HepG2 (cell line): Measurements from ENCODE around the gene UBE2C. TPM values are rescaled to one million over a fixed set of nuclear protein-coding genes. Genes with fewer than 3 reads are reported as not detected.

ENCODE experiments used
- ATF1 ChIP-seq: IDR thresholded peaks from 2 replicates; pipeline ENCODE4 v1.6.1; 2016; ENCODE audit warnings: mild to moderate bottlenecking, control low read depth
- CBFB ChIP-seq: sonication (generic); formaldehyde crosslinking; IDR thresholded peaks from 2 replicates; pipeline ENCODE4 v1.4.0; 2020; ENCODE audit warnings: missing genetic modification reagents
- GABPB1 ChIP-seq: IDR thresholded peaks from 2 replicates; pipeline ENCODE4 v1.6.1; 2016; ENCODE audit warnings: mild to moderate bottlenecking, missing genetic modification reagents, moderate library complexity, missing compliant biosample characterization
- KDM4B ChIP-seq: sonication (generic); formaldehyde crosslinking; IDR thresholded peaks from 2 replicates; pipeline ENCODE4 v1.4.0; 2020; ENCODE audit warnings: missing genetic modification reagents
- NKX3-1 ChIP-seq: sonication (generic); formaldehyde crosslinking; IDR thresholded peaks from 2 replicates; pipeline ENCODE4 v1.5.0; 2020; ENCODE audit warnings: missing genetic modification reagents
- SETDB1 ChIP-seq: sonication (generic); formaldehyde crosslinking; IDR thresholded peaks from 2 replicates; pipeline ENCODE4 v1.5.1; 2020; ENCODE audit warnings: missing genetic modification reagents, mild to moderate bottlenecking, borderline replicate concordance
- TBP ChIP-seq: sonication (generic); formaldehyde crosslinking; IDR thresholded peaks from 2 replicates; pipeline ENCODE4 v1.5.0; 2020; ENCODE audit warnings: missing genetic modification reagents
- ZNF138 ChIP-seq: sonication (generic); formaldehyde crosslinking; IDR thresholded peaks from 2 replicates; pipeline ENCODE4 v1.5.0; 2020; ENCODE audit warnings: mild to moderate bottlenecking, low read depth, missing genetic modification reagents
- ZNF329 ChIP-seq: sonication (generic); formaldehyde crosslinking; IDR thresholded peaks from 2 replicates; pipeline ENCODE4 v1.9.0; 2021; ENCODE audit warnings: low read depth, mild to moderate bottlenecking, missing genetic modification reagents
- ZNF558 ChIP-seq: sonication (generic); formaldehyde crosslinking; IDR thresholded peaks from 2 replicates; pipeline ENCODE4 v1.9.0; 2022; ENCODE audit warnings: mild to moderate bottlenecking, missing genetic modification reagents, borderline replicate concordance
- ZNF660 ChIP-seq: sonication (generic); formaldehyde crosslinking; IDR thresholded peaks from 2 replicates; pipeline ENCODE4 v1.5.1; 2020; ENCODE audit warnings: mild to moderate bottlenecking, low read depth, missing genetic modification reagents, borderline replicate concordance
- ZNF768 ChIP-seq: sonication (generic); formaldehyde crosslinking; IDR thresholded peaks from 2 replicates; pipeline ENCODE4 v1.4.0; 2020; ENCODE audit warnings: missing genetic modification reagents
- polyA plus RNA-seq, 8 experiments: library from polyadenylated mRNA; depleted of rRNA in 3 of 8; stranded (reverse) in 7 of 8; unstranded in 1 of 8; fragments of >200 nt; fragmentation: Illumina TruSeq in 4 of 8; extraction: Trizol in 4 of 8; gene quantifications; 2 replicates each; pipeline versions ENCODE4 v1.2.1 to v1.2.3, GENCODE V29; 2011 to 2016; ENCODE audit warnings: low read depth in 4 of 8, missing spikeins in 1 of 8, mixed read lengths in 1 of 8; ENCODE audit not compliant: insufficient read depth in 1 of 8
- total RNA-seq, 5 experiments: library from RNA; depleted of rRNA; stranded (reverse); fragments of >200 nt; fragmentation: Illumina TruSeq; extraction: Trizol; gene quantifications; 2 replicates each; pipeline ENCODE4 v1.2.3, GENCODE V29; 2016; ENCODE audit warnings: low read depth in 1 of 5
- TF ChIP-seq, protein P1 (sequence below), 2 experiments: fragments of 450-650 bp in 1 of 2; sonication (generic) in 1 of 2; formaldehyde crosslinking in 1 of 2; IDR thresholded peaks; 2 replicates each; pipeline versions ENCODE4 v1.6.1 to v1.8.0; 2016 to 2022; ENCODE audit warnings: antibody characterized with exemption in 1 of 2, mild to moderate bottlenecking in 1 of 2, missing genetic modification reagents in 1 of 2
- TF ChIP-seq, protein P2 (sequence below): fragments of 450-650 bp; IDR thresholded peaks from 2 replicates; pipeline ENCODE4 v1.6.1; 2017; ENCODE audit warnings: mild to moderate bottlenecking
- TF ChIP-seq, protein P3 (sequence below): sonication (generic); formaldehyde crosslinking; IDR thresholded peaks from 2 replicates; pipeline ENCODE4 v1.8.1; 2023; ENCODE audit warnings: missing genetic modification reagents, inconsistent platforms, borderline replicate concordance

The UBE2C gene
- total and polyA plus RNA-seq, 2 of the 13 experiments (the other 11 are each of a cell fraction or from before 2014, with no cell fraction given), result 100 to 123 TPM

DNA sequence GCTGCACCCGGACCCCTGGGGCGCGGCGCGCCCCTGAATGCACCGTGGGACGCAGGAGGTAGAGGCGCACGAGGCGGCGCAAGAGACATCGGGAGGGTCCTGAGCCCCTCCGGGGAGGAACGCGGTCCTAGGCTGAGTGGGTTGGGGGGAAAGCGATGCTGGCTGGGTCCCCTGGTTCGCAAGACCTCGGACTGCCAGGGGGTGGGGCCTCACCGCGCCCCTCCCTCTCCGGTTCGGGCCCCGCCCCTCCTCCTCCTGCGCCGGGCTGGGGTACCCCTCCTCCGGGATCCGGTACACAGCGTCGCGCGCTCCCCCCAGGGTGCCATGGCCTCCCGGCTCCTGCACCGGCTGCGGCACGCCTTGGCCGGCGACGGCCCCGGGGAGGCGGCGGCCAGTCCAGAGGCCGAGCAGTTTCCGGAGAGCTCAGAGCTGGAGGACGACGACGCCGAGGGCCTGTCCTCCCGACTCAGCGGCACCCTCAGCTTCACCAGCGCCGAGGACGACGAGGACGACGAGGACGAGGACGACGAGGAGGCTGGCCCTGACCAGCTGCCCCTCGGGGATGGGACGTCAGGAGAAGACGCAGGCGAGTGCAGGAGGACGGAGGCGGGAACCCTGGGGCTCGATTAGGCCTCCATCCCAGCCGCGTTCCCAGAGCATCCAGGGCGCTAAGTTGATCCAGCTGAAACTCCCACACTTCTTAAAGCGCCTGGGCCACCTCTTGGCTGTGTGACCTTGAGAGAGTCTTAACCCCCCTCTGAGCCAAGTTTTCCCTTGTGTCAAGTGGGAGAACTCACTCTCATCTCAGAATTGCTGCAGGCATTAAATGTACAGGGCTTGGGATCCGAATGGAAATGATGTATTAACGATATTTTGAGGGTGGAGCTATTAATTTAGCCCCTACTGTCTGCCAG is 21.7 kb downstream of the UBE2C start (continued):
- TF ChIP-seq, protein P1, sequence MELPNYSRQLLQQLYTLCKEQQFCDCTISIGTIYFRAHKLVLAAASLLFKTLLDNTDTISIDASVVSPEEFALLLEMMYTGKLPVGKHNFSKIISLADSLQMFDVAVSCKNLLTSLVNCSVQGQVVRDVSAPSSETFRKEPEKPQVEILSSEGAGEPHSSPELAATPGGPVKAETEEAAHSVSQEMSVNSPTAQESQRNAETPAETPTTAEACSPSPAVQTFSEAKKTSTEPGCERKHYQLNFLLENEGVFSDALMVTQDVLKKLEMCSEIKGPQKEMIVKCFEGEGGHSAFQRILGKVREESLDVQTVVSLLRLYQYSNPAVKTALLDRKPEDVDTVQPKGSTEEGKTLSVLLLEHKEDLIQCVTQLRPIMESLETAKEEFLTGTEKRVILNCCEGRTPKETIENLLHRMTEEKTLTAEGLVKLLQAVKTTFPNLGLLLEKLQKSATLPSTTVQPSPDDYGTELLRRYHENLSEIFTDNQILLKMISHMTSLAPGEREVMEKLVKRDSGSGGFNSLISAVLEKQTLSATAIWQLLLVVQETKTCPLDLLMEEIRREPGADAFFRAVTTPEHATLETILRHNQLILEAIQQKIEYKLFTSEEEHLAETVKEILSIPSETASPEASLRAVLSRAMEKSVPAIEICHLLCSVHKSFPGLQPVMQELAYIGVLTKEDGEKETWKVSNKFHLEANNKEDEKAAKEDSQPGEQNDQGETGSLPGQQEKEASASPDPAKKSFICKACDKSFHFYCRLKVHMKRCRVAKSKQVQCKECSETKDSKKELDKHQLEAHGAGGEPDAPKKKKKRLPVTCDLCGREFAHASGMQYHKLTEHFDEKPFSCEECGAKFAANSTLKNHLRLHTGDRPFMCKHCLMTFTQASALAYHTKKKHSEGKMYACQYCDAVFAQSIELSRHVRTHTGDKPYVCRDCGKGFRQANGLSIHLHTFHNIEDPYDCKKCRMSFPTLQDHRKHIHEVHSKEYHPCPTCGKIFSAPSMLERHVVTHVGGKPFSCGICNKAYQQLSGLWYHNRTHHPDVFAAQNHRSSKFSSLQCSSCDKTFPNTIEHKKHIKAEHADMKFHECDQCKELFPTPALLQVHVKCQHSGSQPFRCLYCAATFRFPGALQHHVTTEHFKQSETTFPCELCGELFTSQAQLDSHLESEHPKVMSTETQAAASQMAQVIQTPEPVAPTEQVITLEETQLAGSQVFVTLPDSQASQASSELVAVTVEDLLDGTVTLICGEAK (IDR thresholded peaks at IDR 0.05), result no peak
- TF ChIP-seq, protein P1 (CRISPR knock-in tag; IDR thresholded peaks at IDR 0.05), result no peak
- TF ChIP-seq ZNF138 (CRISPR knock-in tag), result peak; percentile 61; the same call in 1 of the 2 replicates
- TF ChIP-seq, protein P2, sequence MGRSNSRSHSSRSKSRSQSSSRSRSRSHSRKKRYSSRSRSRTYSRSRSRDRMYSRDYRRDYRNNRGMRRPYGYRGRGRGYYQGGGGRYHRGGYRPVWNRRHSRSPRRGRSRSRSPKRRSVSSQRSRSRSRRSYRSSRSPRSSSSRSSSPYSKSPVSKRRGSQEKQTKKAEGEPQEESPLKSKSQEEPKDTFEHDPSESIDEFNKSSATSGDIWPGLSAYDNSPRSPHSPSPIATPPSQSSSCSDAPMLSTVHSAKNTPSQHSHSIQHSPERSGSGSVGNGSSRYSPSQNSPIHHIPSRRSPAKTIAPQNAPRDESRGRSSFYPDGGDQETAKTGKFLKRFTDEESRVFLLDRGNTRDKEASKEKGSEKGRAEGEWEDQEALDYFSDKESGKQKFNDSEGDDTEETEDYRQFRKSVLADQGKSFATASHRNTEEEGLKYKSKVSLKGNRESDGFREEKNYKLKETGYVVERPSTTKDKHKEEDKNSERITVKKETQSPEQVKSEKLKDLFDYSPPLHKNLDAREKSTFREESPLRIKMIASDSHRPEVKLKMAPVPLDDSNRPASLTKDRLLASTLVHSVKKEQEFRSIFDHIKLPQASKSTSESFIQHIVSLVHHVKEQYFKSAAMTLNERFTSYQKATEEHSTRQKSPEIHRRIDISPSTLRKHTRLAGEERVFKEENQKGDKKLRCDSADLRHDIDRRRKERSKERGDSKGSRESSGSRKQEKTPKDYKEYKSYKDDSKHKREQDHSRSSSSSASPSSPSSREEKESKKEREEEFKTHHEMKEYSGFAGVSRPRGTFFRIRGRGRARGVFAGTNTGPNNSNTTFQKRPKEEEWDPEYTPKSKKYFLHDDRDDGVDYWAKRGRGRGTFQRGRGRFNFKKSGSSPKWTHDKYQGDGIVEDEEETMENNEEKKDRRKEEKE, result no peak
- peak; percentile 61; the same call in 1 of the 2 replicates for TF ChIP-seq CBFB
- TF ChIP-seq, protein P3, sequence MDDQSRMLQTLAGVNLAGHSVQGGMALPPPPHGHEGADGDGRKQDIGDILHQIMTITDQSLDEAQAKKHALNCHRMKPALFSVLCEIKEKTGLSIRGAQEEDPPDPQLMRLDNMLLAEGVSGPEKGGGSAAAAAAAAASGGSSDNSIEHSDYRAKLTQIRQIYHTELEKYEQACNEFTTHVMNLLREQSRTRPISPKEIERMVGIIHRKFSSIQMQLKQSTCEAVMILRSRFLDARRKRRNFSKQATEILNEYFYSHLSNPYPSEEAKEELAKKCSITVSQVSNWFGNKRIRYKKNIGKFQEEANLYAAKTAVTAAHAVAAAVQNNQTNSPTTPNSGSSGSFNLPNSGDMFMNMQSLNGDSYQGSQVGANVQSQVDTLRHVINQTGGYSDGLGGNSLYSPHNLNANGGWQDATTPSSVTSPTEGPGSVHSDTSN, result no peak
- peak; percentile 83 for TF ChIP-seq ZNF768 (CRISPR knock-in tag)
- no peak for TF ChIP-seq ZNF660
- TF ChIP-seq SETDB1 (CRISPR knock-in tag), result no peak
- peak; percentile 79; the same call in 1 of the 2 replicates for TF ChIP-seq GABPB1 (CRISPR knock-in tag)
- TF ChIP-seq ZNF558 (CRISPR knock-in tag), result peak; percentile 61; the same call in 1 of the 2 replicates
- TF ChIP-seq KDM4B (CRISPR knock-in tag), result no peak; the same call in 1 of the 2 replicates
- TF ChIP-seq NKX3-1 (CRISPR knock-in tag), result 0 out of 2 replicates have a peak, but pooled peaks have one; percentile 19
- no peak for TF ChIP-seq TBP (CRISPR knock-in tag)
- TF ChIP-seq ZNF329, result peak; percentile 70; the same call in 1 of the 2 replicates
- no peak for TF ChIP-seq ATF1 (CRISPR knock-in tag)
